D721Med (cell line): ENCODE results near the gene SLC39A11.

ENCODE experiments used
- DNase-seq: peaks from one replicate; pipeline ENCODE4 v3.0.0; 2011; ENCODE audit warnings: low spot score; ENCODE audit not compliant: insufficient read length
- FAIRE-seq: peaks from 2 replicates; lab custom pipeline; 2011; peaks lifted over from hg19 to GRCh38; lab: Jason Lieb, UNC
- CTCF ChIP-seq: IDR thresholded peaks from 2 replicates; pipeline ENCODE4 v1.5.1; 2012; ENCODE audit warnings: mild to moderate bottlenecking, control low read depth; ENCODE audit not compliant: insufficient read depth; ENCODE audit errors: missing control alignments

The SLC39A11 gene

GRCh38 chr17:73043686-73044581 lies 48.6 kb downstream of the SLC39A11 start:
- FAIRE-seq (no peak), DNase-seq (no peak)

GRCh38 chr17:73042809-73043685 lies 49.4 kb downstream of the SLC39A11 start:
- no peak for TF ChIP-seq CTCF
- DNase-seq (no peak), FAIRE-seq (no peak)

More at GRCh38 chr17:73043686-73044581, 48.6 kb downstream of the SLC39A11 start:
- no peak for TF ChIP-seq CTCF

GRCh38 chr17:73042225-73042624 lies 50.3 kb downstream of the SLC39A11 start:
- TF ChIP-seq CTCF: no peak
- no peak for DNase-seq
- FAIRE-seq: no peak

GRCh38 chr17:73039282-73039681 lies 53.2 kb downstream of the SLC39A11 start:
- DNase-seq: no peak
- no peak for FAIRE-seq
- TF ChIP-seq CTCF: no peak

- FAIRE-seq (no peak), DNase-seq (no peak)
- no peak for TF ChIP-seq CTCF
Observed at GRCh38 chr17:73031472-73031871, 61.0 kb downstream of the SLC39A11 start.

GRCh38 chr17:73030995-73031394 lies 61.5 kb downstream of the SLC39A11 start:
- no peak for FAIRE-seq
- DNase-seq: no peak
- no peak for TF ChIP-seq CTCF
